Thymus (tissue), 11 donors: ENCODE measurements around the gene MLPH. TPM values are rescaled to one million over a fixed set of nuclear protein-coding genes. Genes with fewer than 3 reads are reported as not detected.

Experiments used
- DNase-seq, 9 donors: peaks; one replicate each; pipeline ENCODE4 v3.0.0-alpha.2; 2013; ENCODE audit warnings: low spot score in 9 of 9, low read depth in 6 of 9, missing footprints in 1 of 9
- H3K27ac ChIP-seq, 2 donors: one replicate each; pipeline ENCODE4 v1.5.1; 2013; ENCODE audit warnings: control low read depth in 1 of 2, low read depth in 1 of 2, low read length in 1 of 2, mild to moderate bottlenecking in 1 of 2, moderate library complexity in 1 of 2
- H3K27me3 ChIP-seq, 2 donors: one replicate each; pipeline ENCODE4 v1.5.1; 2013; ENCODE audit warnings: low read length in 1 of 2; ENCODE audit not compliant: control insufficient read depth in 2 of 2, insufficient read depth in 1 of 2
- H3K36me3 ChIP-seq, 2 donors: one replicate each; pipeline ENCODE4 v1.5.1; 2013; ENCODE audit warnings: low read length in 1 of 2, mild to moderate bottlenecking in 1 of 2, moderate library complexity in 1 of 2; ENCODE audit not compliant: control insufficient read depth in 2 of 2, insufficient read depth in 2 of 2
- H3K4me1 ChIP-seq, 2 donors: one replicate each; pipeline ENCODE4 v1.5.1; 2013; ENCODE audit warnings: low read length in 2 of 2; ENCODE audit not compliant: control insufficient read depth in 2 of 2, insufficient read depth in 2 of 2
- H3K4me3 ChIP-seq, 2 donors: one replicate each; pipeline ENCODE4 v1.5.1; 2013; ENCODE audit warnings: low read length in 2 of 2, control low read depth in 1 of 2, mild to moderate bottlenecking in 1 of 2
- H3K9me3 ChIP-seq, 2 donors: one replicate each; pipeline ENCODE4 v1.5.1; 2013; ENCODE audit warnings: low read length in 1 of 2, mild to moderate bottlenecking in 1 of 2; ENCODE audit not compliant: control insufficient read depth in 2 of 2, insufficient read depth in 1 of 2
- WGBS: extraction: QIAGEN DNeasy Blood & Tissue Kit; methylation state at CpG from one replicate; pipeline ENCODE4 v1.1.7; 2013; 5-methylcytosine and 5-hydroxymethylcytosine counted together
- polyA plus RNA-seq: library from polyadenylated mRNA; stranded (reverse); fragments of 200-250 nt; gene quantifications from one replicate; pipeline ENCODE4 v1.2.3, GENCODE V29; 2013
- total RNA-seq: library from RNA; stranded (reverse); fragments of 120-200 nt; gene quantifications from one replicate; pipeline ENCODE4 v1.2.4, GENCODE V29; 2013
- donor health status: healthy.

Gene MLPH
- total and polyA plus RNA-seq, 2 donors = 0.24 to 2.4 TPM

DNA sequence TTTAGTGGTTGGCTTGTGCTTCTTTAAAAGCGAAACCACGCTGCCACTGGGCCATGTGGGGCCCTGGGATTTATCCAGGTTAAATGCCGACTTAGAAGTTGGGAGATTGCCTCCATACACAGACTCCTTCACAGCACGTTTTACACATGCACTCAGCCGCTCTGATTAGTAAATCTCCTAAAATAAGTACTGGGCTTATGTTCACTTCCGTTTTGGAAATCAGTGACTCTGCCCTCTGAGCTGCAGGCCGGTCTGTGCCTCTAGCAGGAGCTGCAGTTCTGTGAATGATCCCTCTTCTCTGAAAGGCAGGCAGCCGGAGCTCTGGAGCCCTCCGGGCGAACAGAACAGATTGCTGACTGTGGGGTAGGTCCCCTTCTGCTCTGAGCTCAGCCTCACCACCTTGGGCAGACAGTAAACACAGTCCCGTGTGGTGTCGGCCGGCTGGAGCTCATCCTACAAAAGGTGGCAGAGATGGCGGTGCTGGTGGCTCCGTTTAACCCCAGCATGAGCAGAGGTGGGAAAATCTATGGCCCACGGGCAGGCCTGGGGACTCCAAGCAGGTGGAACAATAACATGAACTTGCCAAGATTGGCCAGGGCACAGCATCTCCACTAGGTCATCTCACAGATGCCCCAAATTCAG, 113.3 kb downstream of the MLPH start:
- Histone ChIP-seq H3K36me3 (no peaks in the 10 kb centered on the region), H3K9me3 (no peaks in the 10 kb centered on the region), H3K4me1 (peaks cover 4 to 15% of the 10 kb centered on the region in 2 donors), H3K27ac (no peak overlapping the region), H3K27me3 (no peaks in the 10 kb centered on the region), H3K4me3 (no peak overlapping the region)
- WGBS = 91% methylated on average over 16 of the region's 16 CpGs
- no peak for DNase-seq

DNA sequence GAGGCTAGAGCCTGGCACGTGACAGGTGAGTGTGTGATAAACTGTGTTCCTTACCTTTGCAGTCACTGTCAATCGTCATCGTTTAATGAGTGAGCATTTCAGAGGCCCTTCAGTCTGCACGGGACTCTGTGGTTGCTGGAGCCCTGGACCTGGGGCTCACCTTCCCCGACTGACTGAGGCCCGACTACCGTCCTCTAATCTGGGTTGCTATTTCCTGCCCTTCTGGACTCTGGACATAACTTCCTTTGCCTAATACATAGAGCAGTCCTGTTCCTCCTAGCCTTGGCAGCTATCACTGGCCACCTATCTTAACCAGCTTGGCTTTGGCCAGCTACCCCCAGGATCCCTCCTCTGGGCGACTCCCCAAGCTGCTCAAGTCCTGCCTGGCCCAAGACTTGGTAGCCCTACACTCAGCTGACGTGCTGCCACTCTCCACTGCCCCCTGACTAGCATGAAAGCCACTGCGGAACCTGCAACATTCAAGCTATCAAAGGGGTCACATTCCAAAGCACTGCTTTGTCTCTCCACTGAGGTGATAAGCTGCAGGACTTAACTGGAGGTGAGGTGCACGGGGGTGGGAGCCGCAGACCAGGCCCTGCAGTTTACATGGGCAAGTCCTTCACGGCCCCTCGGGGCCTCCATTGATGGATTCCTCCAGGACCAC, 114.5 kb downstream of the MLPH start:
- no peak overlapping the region for H3K4me3 ChIP-seq
- no peak overlapping the region for H3K27ac ChIP-seq
- 97% methylated on average over 14 of the region's 14 CpGs for WGBS
- no peaks in the 10 kb centered on the region for H3K27me3 ChIP-seq
- DNase-seq = no peak
- H3K36me3 ChIP-seq = no peaks in the 10 kb centered on the region
- H3K9me3 ChIP-seq = no peaks in the 10 kb centered on the region
- H3K4me1 ChIP-seq = peaks cover 4 to 15% of the 10 kb centered on the region in 2 donors

DNA sequence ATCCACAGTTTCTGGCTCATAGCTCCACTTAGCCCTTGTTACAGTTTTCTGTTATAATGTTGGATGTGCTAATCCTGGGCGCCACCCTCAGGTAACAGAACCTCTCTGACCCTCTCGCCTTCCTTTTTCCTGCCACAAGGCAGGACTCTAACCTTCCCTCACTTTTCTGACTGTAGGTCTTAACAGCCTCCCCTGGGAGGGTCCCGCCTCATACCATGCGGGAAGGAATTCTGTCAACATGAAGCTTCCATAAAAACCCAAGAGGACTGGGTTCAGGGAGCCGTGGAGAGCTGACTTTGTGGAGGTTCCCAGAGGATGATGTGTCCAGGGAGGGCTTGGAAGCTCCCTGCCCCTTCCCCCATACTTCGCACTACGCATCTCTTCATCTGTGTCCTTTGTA, 115.4 kb downstream of the MLPH start:
- no peaks in the 10 kb centered on the region for H3K27me3 ChIP-seq
- H3K4me1 ChIP-seq = peaks cover 4 to 15% of the 10 kb centered on the region in 2 donors
- 91% methylated on average over 7 of the region's 7 CpGs for WGBS
- no peak overlapping the region for H3K4me3 ChIP-seq
- H3K36me3 ChIP-seq = no peaks in the 10 kb centered on the region
- H3K9me3 ChIP-seq = no peaks in the 10 kb centered on the region
- no peak for DNase-seq
- no peak overlapping the region for H3K27ac ChIP-seq

DNA sequence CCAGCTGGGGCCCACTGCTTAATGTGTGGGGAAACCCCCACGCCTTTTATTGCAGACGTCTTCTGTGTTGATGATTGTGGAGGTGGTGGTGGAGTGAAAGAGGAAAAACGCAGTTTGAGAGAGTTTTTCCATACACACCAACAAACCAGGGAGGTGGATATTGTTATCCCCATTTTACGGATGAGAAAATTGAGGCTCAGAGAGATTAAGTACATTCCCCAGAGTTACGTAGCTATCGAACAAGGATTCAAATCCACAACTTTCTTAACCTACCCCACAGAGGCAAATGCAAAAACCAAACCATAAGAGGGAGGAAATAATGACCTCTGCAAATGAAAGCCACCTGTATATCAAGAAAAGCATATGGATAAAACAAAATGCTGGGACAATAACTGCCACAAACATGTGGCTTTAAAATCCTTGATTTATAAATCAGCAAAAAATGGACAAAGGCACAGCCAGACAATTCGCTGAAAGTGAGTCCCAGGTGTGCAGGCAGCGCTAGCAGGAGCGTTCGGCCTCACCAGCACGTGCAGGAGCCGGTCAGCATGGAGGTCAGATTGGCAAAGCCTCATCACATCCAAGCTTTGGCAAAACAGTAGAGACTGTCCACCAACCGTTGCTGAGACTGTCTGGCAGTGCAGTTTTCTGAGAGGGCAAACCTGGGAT, 116.1 kb downstream of the MLPH start:
- H3K9me3 ChIP-seq = no peaks in the 10 kb centered on the region
- peaks cover 4 to 15% of the 10 kb centered on the region in 2 donors for H3K4me1 ChIP-seq
- H3K27me3 ChIP-seq = no peaks in the 10 kb centered on the region
- 64% methylated on average over 13 of the region's 13 CpGs for WGBS
- DNase-seq = no peak
- peak overlapping the region; percentile 79 to 83 for H3K27ac ChIP-seq
- no peaks in the 10 kb centered on the region for H3K36me3 ChIP-seq
- peak overlapping the region in 1 of 2 donors; percentile 22 for H3K4me3 ChIP-seq

DNA sequence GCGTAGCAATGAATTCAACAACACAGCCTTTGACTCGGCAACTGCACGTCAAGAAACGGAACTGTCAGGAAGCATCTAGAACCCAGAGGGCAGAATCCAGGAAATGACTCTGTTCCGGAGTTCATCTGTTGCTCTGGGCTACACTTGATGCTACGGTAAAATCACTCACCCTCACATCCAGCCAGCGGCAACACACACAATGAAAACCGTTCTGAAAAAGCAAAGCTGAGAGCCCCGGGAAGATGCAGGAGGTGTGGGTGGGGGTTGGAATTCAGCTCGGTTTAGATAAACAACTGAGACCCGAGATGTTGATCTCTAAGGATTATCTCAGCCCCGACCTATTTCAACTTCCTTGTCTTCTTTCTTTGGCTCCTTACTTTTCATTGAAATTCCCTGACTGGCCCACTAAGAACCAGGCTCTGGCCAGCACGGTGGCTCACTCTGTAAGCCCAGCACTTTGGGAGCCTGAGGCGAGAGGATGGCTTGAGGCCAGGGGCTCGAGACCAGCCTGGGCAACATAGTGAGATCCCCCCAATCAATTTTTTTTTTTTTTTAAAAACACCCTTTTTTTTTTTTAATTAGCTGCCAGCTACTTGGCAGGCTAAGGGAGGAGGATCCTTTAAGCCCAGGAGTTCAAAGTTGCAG, 116.8 kb downstream of the MLPH start:
- DNase-seq = peak; percentile 55 to 88 (median 76)
- WGBS = 16% methylated on average over 15 of the region's 15 CpGs
- H3K27ac ChIP-seq = peak overlapping the region; percentile 83 to 86
- H3K36me3 ChIP-seq = no peaks in the 10 kb centered on the region
- no peaks in the 10 kb centered on the region for H3K9me3 ChIP-seq
- peak overlapping the region in 1 of 2 donors; percentile 22 for H3K4me3 ChIP-seq
- no peaks in the 10 kb centered on the region for H3K27me3 ChIP-seq
- H3K4me1 ChIP-seq = peaks cover 4 to 15% of the 10 kb centered on the region in 2 donors

DNA sequence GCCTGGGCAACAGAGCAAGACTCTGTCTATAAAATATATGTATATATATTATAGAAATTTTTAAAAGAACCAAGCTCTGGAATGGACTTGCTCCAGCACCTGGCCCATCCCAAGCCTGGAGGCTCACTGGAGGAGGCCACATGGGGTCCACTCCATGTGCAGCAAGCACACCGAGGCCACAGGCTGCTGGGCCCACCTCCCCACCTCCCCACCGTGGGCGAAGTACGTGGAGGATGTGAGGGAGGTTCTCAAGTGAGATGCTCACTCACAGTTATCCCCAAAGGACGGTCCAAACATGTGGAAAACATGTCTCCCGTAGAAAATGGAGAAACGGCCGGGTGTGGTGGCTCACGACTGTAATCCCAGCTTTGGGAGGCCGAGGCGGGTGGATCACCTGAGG, 117.3 kb downstream of the MLPH start:
- no peaks in the 10 kb centered on the region for H3K9me3 ChIP-seq
- peaks cover 4 to 15% of the 10 kb centered on the region in 2 donors for H3K4me1 ChIP-seq
- H3K4me3 ChIP-seq = no peak overlapping the region
- WGBS = 96% methylated on average over 11 of the region's 11 CpGs
- DNase-seq = no peak
- H3K27ac ChIP-seq = no peak overlapping the region
- no peaks in the 10 kb centered on the region for H3K36me3 ChIP-seq
- no peaks in the 10 kb centered on the region for H3K27me3 ChIP-seq

Other genes starting within 250 kb of the MLPH start
- gene COL6A3, start 73.1 kb upstream of the MLPH start, total RNA-seq = 28.8 TPM
- gene COL6A3, start 73.1 kb upstream of the MLPH start, polyA plus RNA-seq = 36.2 TPM
- not detected for gene PRLH, start 79.3 kb downstream of the MLPH start, total RNA-seq
- not detected for gene PRLH, start 79.3 kb downstream of the MLPH start, polyA plus RNA-seq
- 0.33 TPM for gene RAB17, start 103.5 kb downstream of the MLPH start, total RNA-seq
- 6.8 TPM for gene RAB17, start 103.5 kb downstream of the MLPH start, polyA plus RNA-seq
- 31.0 TPM for gene LRRFIP1, start 140.3 kb downstream of the MLPH start, total RNA-seq
- gene LRRFIP1, start 140.3 kb downstream of the MLPH start, polyA plus RNA-seq = 62.6 TPM